PC-3 (cell line): ENCODE measurements around the gene COQ10A. TPM values are rescaled to one million over a fixed set of nuclear protein-coding genes. Genes with fewer than 3 reads are reported as not detected.
"Not testable (repeated sequence)": the region's sequence is repeated elsewhere in the genome, so short reads cannot be mapped to it uniquely, and the experiment has no call there.

Source experiments
- ATAC-seq: fragments of 200-7000 bp; cut with Tn5 transposase; 2 replicates; pipeline ENCODE4 v1.9.1; 2020; ENCODE audit warnings: mild to moderate bottlenecking, moderate library complexity
- BruUV-seq: library from RNA; stranded (reverse); fragments of 400-500 nt; replicated peaks from 2 replicates; lab custom pipeline; 2021; lab: Mats Ljungman, UMichigan
- CTCF ChIA-PET: fragments of 300-600 bp; sonication (Branson Sonifier 250); formaldehyde crosslinking; loops from one replicate; lab custom pipeline; 2022; ENCODE audit warnings: antibody characterized with exemption; lab: Charles Lee
- POLR2A ChIA-PET: fragments of 300-600 bp; sonication (Branson Sonifier 250); formaldehyde crosslinking; loops from one replicate; lab custom pipeline; 2022; ENCODE audit warnings: antibody characterized with exemption; ENCODE audit not compliant: unreplicated experiment; lab: Charles Lee
- DNase-seq: peaks from one replicate; pipeline ENCODE4 v3.0.0-alpha.2; 2015
- H2AFZ ChIP-seq: fragments of 300-600 bp; sonication (generic); 2 replicates; pipeline ENCODE4 v1.6.0; 2016; ENCODE audit warnings: antibody characterized with exemption, low read length
- H3F3A ChIP-seq: fragments of 300-600 bp; sonication (generic); one replicate; pipeline ENCODE4 v1.6.0; 2017; ENCODE audit warnings: antibody characterized with exemption, low read length, control low read depth, mild to moderate bottlenecking; ENCODE audit not compliant: unreplicated experiment
- H3K27ac ChIP-seq: fragments of 300-600 bp; sonication (generic); 2 replicates; pipeline ENCODE4 v1.5.1; 2016; ENCODE audit warnings: mild to moderate bottlenecking, low read length
- H3K27me3 ChIP-seq: fragments of 300-600 bp; sonication (generic); 2 replicates; pipeline ENCODE4 v1.6.1; 2016; ENCODE audit warnings: low read length, mixed read lengths
- H3K36me3 ChIP-seq: fragments of 300-600 bp; sonication (generic); 2 replicates; pipeline ENCODE4 v1.6.1; 2016; ENCODE audit warnings: low read depth, mixed run types, low read length, mixed read lengths
- H3K4me1 ChIP-seq: fragments of 300-600 bp; sonication (generic); 2 replicates; pipeline ENCODE4 v1.5.1; 2016; ENCODE audit warnings: low read length; ENCODE audit not compliant: insufficient read depth
- H3K4me2 ChIP-seq: fragments of 300-600 bp; sonication (generic); 2 replicates; pipeline ENCODE4 v1.6.0; 2016; ENCODE audit warnings: low read length
- H3K4me3 ChIP-seq: fragments of 300-600 bp; sonication (generic); 2 replicates; pipeline ENCODE4 v1.5.1; 2016; ENCODE audit warnings: mild to moderate bottlenecking, low read length, mixed read lengths
- H3K79me2 ChIP-seq: fragments of 300-600 bp; sonication (generic); 2 replicates; pipeline ENCODE4 v1.6.1; 2017; ENCODE audit warnings: low read length, mixed read lengths
- H3K9ac ChIP-seq: fragments of 300-600 bp; sonication (generic); 2 replicates; pipeline ENCODE4 v1.6.0; 2016; ENCODE audit warnings: mild to moderate bottlenecking, low read length
- H3K9me2 ChIP-seq: fragments of 300-600 bp; sonication (generic); replicated peaks from 2 replicates; pipeline ENCODE4 v1.6.1; 2016; ENCODE audit warnings: mixed run types, low read length, mixed read lengths
- H3K9me3 ChIP-seq: fragments of 300-600 bp; sonication (generic); 2 replicates; pipeline ENCODE4 v1.6.1; 2016; ENCODE audit warnings: low read length, mixed read lengths
- H4K20me1 ChIP-seq: fragments of 300-600 bp; sonication (generic); 2 replicates; pipeline ENCODE4 v1.6.1; 2016; ENCODE audit warnings: low read length, mixed read lengths
- CTCF ChIP-seq: fragments of 300-600 bp; sonication (generic); conservative IDR thresholded peaks from 2 replicates; pipeline ENCODE4 v1.5.1; 2017; ENCODE audit warnings: antibody characterized with exemption, low read depth, mild to moderate bottlenecking, low read length
- EZH2 ChIP-seq: fragments of 300-600 bp; sonication (generic); IDR thresholded peaks from one replicate; pipeline ENCODE4 v1.6.1; 2017; ENCODE audit warnings: antibody characterized with exemption, mild to moderate bottlenecking, low read length; ENCODE audit not compliant: unreplicated experiment
- EZH2phosphoT487 ChIP-seq: fragments of 300-600 bp; sonication (generic); IDR thresholded peaks from 2 replicates; pipeline ENCODE4 v1.6.1; 2018; ENCODE audit warnings: mild to moderate bottlenecking, antibody characterized with exemption, low read length, borderline replicate concordance
- intact Hi-C: fragments of 100-400 bp; cut with micrococcal nuclease; formaldehyde crosslinking; loops from 2 replicates; pipeline ENCODE4 v1.9.0; 2023
- total RNA-seq: library from RNA; depleted of rRNA; stranded (reverse); fragments of >200 nt; gene quantifications from 2 replicates; pipeline ENCODE4 v1.2.3, GENCODE V29; 2014

The COQ10A gene
- total RNA-seq, 1 experiment from 2014 or later, result 9.8 TPM

- peaks cover 60% of the 10 kb centered on the region for H3K36me3 ChIP-seq
- H3K4me1 ChIP-seq, result no peaks in the 10 kb centered on the region
- H3K27ac ChIP-seq, result no peak overlapping the region
- TF ChIP-seq EZH2 (no peak), CTCF (no peak), EZH2phosphoT487 (no peak)
- no peaks in the 10 kb centered on the region; the same call in 1 of the 2 replicates for H4K20me1 ChIP-seq
- peaks cover 12% of the 10 kb centered on the region; the same call in 1 of the 2 replicates for H3K79me2 ChIP-seq
- H3K9me3 ChIP-seq, result no peaks in the 10 kb centered on the region
- no peak overlapping the region for H2AFZ ChIP-seq
- ChIA-PET CTCF (no interaction called here), POLR2A (no interaction called here)
- DNase-seq (no peak), ATAC-seq (no peak)
- H3F3A ChIP-seq, result no peaks in the 10 kb centered on the region
- H3K27me3 ChIP-seq, result no peaks in the 10 kb centered on the region
- no TSS peak for BruUV-seq
- no peak overlapping the region for H3K4me3 ChIP-seq
- H3K9ac ChIP-seq, result no peak overlapping the region
- no peaks in the 10 kb centered on the region for H3K9me2 ChIP-seq
- intact Hi-C loops, result no loop called here
- H3K4me2 ChIP-seq, result no peak overlapping the region
These were observed 15.8 kb downstream of the COQ10A start for GRCh38 chr12:56282579-56282978.

DNA sequence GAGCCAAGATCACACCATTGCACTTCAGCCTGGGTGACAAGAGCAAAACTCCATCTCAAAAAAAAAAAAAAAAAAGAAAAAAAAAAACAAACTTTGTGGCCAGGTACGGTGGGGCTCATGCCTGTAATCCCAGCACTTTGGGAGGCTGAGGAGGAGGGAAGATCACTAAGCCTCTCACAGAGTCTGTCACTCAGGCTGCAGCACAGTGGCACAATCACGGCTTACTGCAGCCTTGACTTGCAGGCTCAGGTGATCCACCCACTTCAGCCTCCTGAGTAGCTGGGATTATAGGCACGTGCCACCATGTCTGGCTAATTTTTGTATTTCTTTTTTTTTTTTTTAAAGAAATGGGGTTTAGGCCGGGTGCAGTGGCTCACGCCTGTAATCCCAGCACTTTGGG lies 17.5 kb downstream of the COQ10A start:
- POLR2A ChIA-PET, H3K9me3 ChIP-seq, H3K9me2 ChIP-seq, CTCF ChIA-PET, ATAC-seq, H4K20me1 ChIP-seq, H3K9ac ChIP-seq, H3K4me3 ChIP-seq, H3K4me1 ChIP-seq, H2AFZ ChIP-seq, BruUV-seq, H3K27me3 ChIP-seq, H3K4me2 ChIP-seq, H3K27ac ChIP-seq, intact Hi-C loops, H3F3A ChIP-seq, DNase-seq: not testable (repeated sequence)
- Histone ChIP-seq H3K79me2 (peaks cover 29% of the 10 kb centered on the region), H3K36me3 (peaks cover 54% of the 10 kb centered on the region)

DNA sequence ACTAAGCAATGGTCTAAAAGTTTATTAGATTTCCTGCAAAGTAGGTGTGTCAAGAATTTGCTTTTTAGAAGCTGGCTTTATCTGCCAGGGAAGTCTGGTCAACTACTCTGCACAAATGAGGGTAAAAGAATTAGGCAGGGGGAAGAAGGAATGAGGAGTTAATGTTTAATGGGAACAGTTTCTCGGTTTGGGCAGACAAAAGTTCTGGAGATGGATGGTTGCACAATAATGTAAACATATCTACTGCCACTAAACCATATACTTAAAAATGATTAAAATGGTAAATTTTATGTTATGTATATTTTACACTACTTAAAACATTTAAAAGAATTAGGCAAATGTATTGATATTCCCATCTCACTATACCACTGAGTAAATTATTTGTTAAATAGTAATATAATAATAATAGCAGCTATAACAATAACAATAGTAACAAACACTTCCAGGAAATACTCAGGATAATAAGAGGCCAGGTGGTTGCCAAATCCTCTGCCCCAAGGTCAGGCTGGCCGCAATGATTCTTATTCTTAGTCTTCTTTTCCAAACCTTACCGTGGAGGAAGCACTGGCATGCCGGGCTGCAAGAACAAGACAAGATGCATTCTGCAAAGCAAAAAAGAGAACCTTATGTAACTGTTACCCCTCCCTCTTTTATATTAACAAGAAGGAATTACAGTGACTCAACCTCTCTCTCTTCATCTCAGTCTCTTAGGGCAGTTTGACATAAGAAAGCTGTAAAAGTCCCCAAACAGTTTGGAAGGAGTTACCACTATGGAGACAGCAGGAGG lies 19.5 kb downstream of the COQ10A start:
- CTCF ChIA-PET, result no interaction called here
- H3K9ac ChIP-seq, result no peak overlapping the region
- TF ChIP-seq CTCF (no peak), EZH2phosphoT487 (no peak), EZH2 (no peak)
- BruUV-seq, result no TSS peak
- no peaks in the 10 kb centered on the region for H3K27me3 ChIP-seq
- H3K27ac ChIP-seq, result no peak overlapping the region
- no peaks in the 10 kb centered on the region for H3K9me2 ChIP-seq
- no peak for ATAC-seq
- H2AFZ ChIP-seq, result no peak overlapping the region
- H3K79me2 ChIP-seq, result peaks cover 48% of the 10 kb centered on the region
- POLR2A ChIA-PET, result no interaction called here
- no peaks in the 10 kb centered on the region for H3K9me3 ChIP-seq
- peaks cover 10% of the 10 kb centered on the region for H4K20me1 ChIP-seq
- intact Hi-C loops, result no loop called here
- H3K4me3 ChIP-seq, result no peak overlapping the region
- no peaks in the 10 kb centered on the region for H3F3A ChIP-seq
- no peak for DNase-seq
- peaks cover 9% of the 10 kb centered on the region for H3K4me1 ChIP-seq
- no peak overlapping the region for H3K4me2 ChIP-seq
- H3K36me3 ChIP-seq, result peaks cover 56% of the 10 kb centered on the region
